ENCODE measurements around the gene SRRM2. TPM values are rescaled to one million over a fixed set of nuclear protein-coding genes. Genes with fewer than 3 reads are reported as not detected.

The SRRM2 gene
- total RNA-seq, 1 experiment from 2014 or later, result 746 TPM

GRCh38 chr16:2804728-2805127 lies 52.3 kb downstream of the SRRM2 start:
- Histone ChIP-seq H3K79me2 (ENCODE audit: low read depth) (no peaks in the 10 kb centered on the region), H4K20me1 (ENCODE audit: insufficient read depth) (no peaks in the 10 kb centered on the region), H3K27ac (no peak overlapping the region), H3K4me1 (replicated peaks; ENCODE audit: insufficient read depth) (peaks cover 10% of the 10 kb centered on the region), H3K4me3 (no peak overlapping the region), H3F3A (ENCODE audit: insufficient read depth, low read depth) (peaks cover 16% of the 10 kb centered on the region; the same call in 1 of the 2 replicates), H2AFZ (no peak overlapping the region), H3K4me2 (no peak overlapping the region), H3K9me2 (ENCODE audit: insufficient read depth) (no peaks in the 10 kb centered on the region), H3K9me3 (ENCODE audit: insufficient read depth, low read depth) (no peaks in the 10 kb centered on the region), H3K36me3 (ENCODE audit: low read depth) (no peaks in the 10 kb centered on the region), H3K27me3 (ENCODE audit: insufficient read depth, low read depth) (no peaks in the 10 kb centered on the region)
- intact Hi-C loops (cut with micrococcal nuclease; ENCODE audit: unreplicated experiment), result no loop called here
- CTCF ChIA-PET, result no interaction called here
- BruUV-seq (replicated peaks), result no TSS peak
- TF ChIP-seq EZH2 (IDR thresholded peaks at IDR 0.05; ENCODE audit: low read depth), result no peak
- TF ChIP-seq CTCF (conservative IDR thresholded peaks at IDR 0.05), result no peak
- no peak for DNase-seq
- POLR2A ChIA-PET (ENCODE audit: unreplicated experiment), result no interaction called here

GRCh38 chr16:2806286-2806685 lies 53.8 kb downstream of the SRRM2 start:
- TF ChIP-seq EZH2 (IDR thresholded peaks at IDR 0.05; ENCODE audit: low read depth) (no peak), CTCF (conservative IDR thresholded peaks at IDR 0.05) (no peak)
- Histone ChIP-seq H3K4me1 (replicated peaks; ENCODE audit: insufficient read depth) (no peaks in the 10 kb centered on the region), H3K36me3 (ENCODE audit: low read depth) (no peaks in the 10 kb centered on the region), H3F3A (ENCODE audit: insufficient read depth, low read depth) (0 out of 2 replicates have a peak, but pooled peaks cover 3% of the 10 kb centered on the region), H3K79me2 (ENCODE audit: low read depth) (no peaks in the 10 kb centered on the region), H3K4me3 (no peak overlapping the region), H3K9me3 (ENCODE audit: insufficient read depth, low read depth) (no peaks in the 10 kb centered on the region), H3K4me2 (no peak overlapping the region), H3K27ac (no peak overlapping the region), H3K27me3 (ENCODE audit: insufficient read depth, low read depth) (0 out of 2 replicates have a peak, but pooled peaks cover 3% of the 10 kb centered on the region), H2AFZ (no peak overlapping the region), H3K9me2 (ENCODE audit: insufficient read depth) (no peaks in the 10 kb centered on the region), H4K20me1 (ENCODE audit: insufficient read depth) (no peaks in the 10 kb centered on the region)
- CTCF ChIA-PET, result no interaction called here
- intact Hi-C loops (cut with micrococcal nuclease; ENCODE audit: unreplicated experiment), result no loop called here
- BruUV-seq (replicated peaks), result no TSS peak
- POLR2A ChIA-PET (ENCODE audit: unreplicated experiment), result no interaction called here
- DNase-seq, result no peak

- Histone ChIP-seq H4K20me1 (ENCODE audit: insufficient read depth) (no peaks in the 10 kb centered on the region), H3K27me3 (ENCODE audit: insufficient read depth, low read depth) (0 out of 2 replicates have a peak, but pooled peaks cover 3% of the 10 kb centered on the region), H3K27ac (no peak overlapping the region), H3F3A (ENCODE audit: insufficient read depth, low read depth) (0 out of 2 replicates have a peak, but pooled peaks cover 3% of the 10 kb centered on the region), H3K9me3 (ENCODE audit: insufficient read depth, low read depth) (no peaks in the 10 kb centered on the region), H3K4me3 (no peak overlapping the region), H3K79me2 (ENCODE audit: low read depth) (no peaks in the 10 kb centered on the region), H3K4me2 (no peak overlapping the region), H3K9me2 (ENCODE audit: insufficient read depth) (no peaks in the 10 kb centered on the region), H3K4me1 (replicated peaks; ENCODE audit: insufficient read depth) (peaks cover 9% of the 10 kb centered on the region; the same call in 1 of the 2 replicates), H3K36me3 (ENCODE audit: low read depth) (no peaks in the 10 kb centered on the region), H2AFZ (no peak overlapping the region)
- BruUV-seq (replicated peaks), result no TSS peak
- DNase-seq, result no peak
- ChIA-PET POLR2A (ENCODE audit: unreplicated experiment) (no interaction called here), CTCF (no interaction called here)
- TF ChIP-seq EZH2 (IDR thresholded peaks at IDR 0.05; ENCODE audit: low read depth) (no peak), CTCF (conservative IDR thresholded peaks at IDR 0.05) (no peak)
- intact Hi-C loops (cut with micrococcal nuclease; ENCODE audit: unreplicated experiment), result no loop called here
Observed at GRCh38 chr16:2808181-2808580, 55.7 kb downstream of the SRRM2 start.

Measured in PC-9 (cell line).